Stomach smooth muscle (tissue), 2 donors: ENCODE measurements around the gene COMMD3.

Source experiments
- H3K27ac ChIP-seq: one replicate; pipeline ENCODE4 v1.7.0; 2013; ENCODE audit warnings: mild to moderate bottlenecking, low read length, inconsistent platforms
- H3K27me3 ChIP-seq, 2 donors: one replicate each; pipeline ENCODE4 v1.7.0; 2013; ENCODE audit warnings: low read length in 2 of 2; ENCODE audit not compliant: insufficient read depth in 2 of 2, control insufficient read depth in 1 of 2
- H3K36me3 ChIP-seq, 2 donors: one replicate each; pipeline ENCODE4 v1.7.0; 2013; ENCODE audit warnings: low read length in 2 of 2; ENCODE audit not compliant: control insufficient read depth in 2 of 2, insufficient read depth in 2 of 2
- H3K4me1 ChIP-seq: one replicate; pipeline ENCODE4 v1.7.0; 2013; ENCODE audit warnings: low read length; ENCODE audit not compliant: control insufficient read depth, insufficient read depth
- H3K4me3 ChIP-seq, 2 donors: one replicate each; pipeline ENCODE4 v1.7.0; 2013; ENCODE audit warnings: low read length in 2 of 2
- H3K9ac ChIP-seq, 2 donors: one replicate each; pipeline ENCODE4 v1.7.0; 2013; ENCODE audit warnings: low read length in 2 of 2, mild to moderate bottlenecking in 1 of 2
- H3K9me3 ChIP-seq, 2 donors: one replicate each; pipeline ENCODE4 v1.7.0; 2013; ENCODE audit warnings: low read length in 2 of 2; ENCODE audit not compliant: control insufficient read depth in 2 of 2
- donor health status: healthy.
- donor health status: Pancreatic carcinoma.

COMMD3 gene

GRCh38 chr10:22366771-22367170 is 50.6 kb downstream of the COMMD3 start:
- no peaks in the 10 kb centered on the region for H3K4me1 ChIP-seq

DNA sequence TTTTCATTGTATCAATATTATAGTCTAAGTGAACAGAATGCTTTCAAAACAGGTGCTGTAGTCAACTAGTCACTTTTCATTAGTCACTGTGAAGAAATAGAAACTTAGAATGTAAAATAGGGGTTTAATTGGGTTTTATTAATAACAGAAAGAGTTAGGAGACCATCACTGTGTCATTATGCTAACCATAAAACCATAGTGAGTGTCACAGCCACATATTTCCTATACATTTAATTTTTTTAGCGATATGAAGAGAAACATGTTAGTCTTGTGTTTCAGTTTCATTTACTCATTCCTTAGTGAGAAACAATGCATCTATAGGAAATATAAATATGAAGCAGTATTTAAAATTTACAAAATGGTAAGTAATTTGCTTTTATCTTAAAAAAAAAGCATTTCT is 51.3 kb downstream of the COMMD3 start:
- Histone ChIP-seq H3K36me3 (no peaks in the 10 kb centered on the region), H3K27me3 (no peaks in the 10 kb centered on the region), H3K9ac (no peak overlapping the region), H3K9me3 (no peaks in the 10 kb centered on the region), H3K27ac (no peak overlapping the region), H3K4me1 (no peaks in the 10 kb centered on the region), H3K4me3 (no peak overlapping the region)

More at GRCh38 chr10:22366771-22367170, 50.6 kb downstream of the COMMD3 start:
- Histone ChIP-seq H3K9me3 (no peaks in the 10 kb centered on the region), H3K9ac (no peak overlapping the region), H3K36me3 (no peaks in the 10 kb centered on the region), H3K27me3 (no peaks in the 10 kb centered on the region), H3K27ac (no peak overlapping the region), H3K4me3 (no peak overlapping the region)

DNA sequence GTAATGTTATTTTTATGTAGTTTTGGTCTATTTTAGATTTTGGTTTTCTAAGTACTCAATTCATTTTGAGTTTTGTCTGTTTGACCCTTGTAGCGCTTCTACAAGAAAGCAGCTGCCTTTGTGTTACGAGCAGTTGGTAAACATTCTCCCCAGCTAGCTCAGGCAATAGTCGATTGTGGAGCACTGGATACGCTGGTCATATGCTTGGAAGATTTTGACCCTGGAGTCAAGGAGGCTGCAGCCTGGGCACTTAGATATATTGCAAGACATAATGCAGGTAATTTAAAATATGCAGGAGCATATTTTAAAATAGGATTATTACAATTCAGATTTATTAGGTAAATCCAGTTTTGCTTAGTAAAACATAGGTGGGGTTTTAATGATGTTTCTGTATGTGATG is 52.2 kb downstream of the COMMD3 start:
- no peaks in the 10 kb centered on the region for H3K9me3 ChIP-seq
- H3K4me3 ChIP-seq = no peak overlapping the region
- no peaks in the 10 kb centered on the region for H3K36me3 ChIP-seq
- H3K27me3 ChIP-seq = no peaks in the 10 kb centered on the region
- no peak overlapping the region for H3K27ac ChIP-seq
- H3K4me1 ChIP-seq = no peaks in the 10 kb centered on the region
- H3K9ac ChIP-seq = no peak overlapping the region

GRCh38 chr10:22368981-22369380 is 52.8 kb downstream of the COMMD3 start:
- Histone ChIP-seq H3K27ac (no peak overlapping the region), H3K4me3 (no peak overlapping the region), H3K27me3 (no peaks in the 10 kb centered on the region), H3K9me3 (no peaks in the 10 kb centered on the region), H3K9ac (no peak overlapping the region), H3K36me3 (no peaks in the 10 kb centered on the region), H3K4me1 (no peaks in the 10 kb centered on the region)

DNA sequence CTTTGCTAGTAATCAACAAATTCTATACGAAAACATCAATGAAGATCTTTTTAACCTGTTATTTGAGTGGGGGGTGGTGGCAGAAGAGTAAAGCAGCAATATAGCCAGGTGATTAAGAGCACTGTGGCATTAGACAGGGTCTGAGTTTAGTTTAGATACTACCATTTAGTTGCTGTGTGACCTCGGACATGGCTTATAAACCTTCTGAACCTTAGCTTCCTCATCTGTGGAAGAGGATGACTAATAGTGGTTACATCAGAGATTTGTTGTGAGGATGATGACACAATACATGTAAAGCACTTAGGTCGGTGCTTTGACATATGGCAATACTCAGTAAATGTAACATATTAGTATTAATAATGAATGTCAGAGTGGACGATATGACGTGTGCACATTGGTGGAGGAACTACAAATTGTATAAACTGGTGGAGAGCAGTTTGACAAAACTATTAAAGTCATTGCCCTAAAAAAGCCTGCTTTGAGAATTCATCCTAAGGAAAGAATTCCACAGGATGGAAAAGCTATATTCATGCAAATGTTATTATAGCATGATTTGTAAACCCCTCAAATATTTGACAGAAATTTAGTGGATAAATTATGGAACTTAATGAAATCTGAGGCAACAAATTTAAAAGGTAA is 53.4 kb downstream of the COMMD3 start:
- H3K4me1 ChIP-seq = no peaks in the 10 kb centered on the region
- H3K9ac ChIP-seq = no peak overlapping the region
- H3K27ac ChIP-seq = no peak overlapping the region
- no peaks in the 10 kb centered on the region for H3K36me3 ChIP-seq
- no peaks in the 10 kb centered on the region for H3K27me3 ChIP-seq
- no peak overlapping the region for H3K4me3 ChIP-seq
- H3K9me3 ChIP-seq = no peaks in the 10 kb centered on the region
